Measurements from ENCODE around the gene ATP1B1. TPM values are rescaled to one million over a fixed set of nuclear protein-coding genes. Genes with fewer than 3 reads are reported as not detected.
"Not testable (repeated sequence)": the region's sequence is repeated elsewhere in the genome, so short reads cannot be mapped to it uniquely, and the experiment has no call there.

Gene ATP1B1
- total RNA-seq, 1 experiment from 2014 or later = 118 TPM

DNA sequence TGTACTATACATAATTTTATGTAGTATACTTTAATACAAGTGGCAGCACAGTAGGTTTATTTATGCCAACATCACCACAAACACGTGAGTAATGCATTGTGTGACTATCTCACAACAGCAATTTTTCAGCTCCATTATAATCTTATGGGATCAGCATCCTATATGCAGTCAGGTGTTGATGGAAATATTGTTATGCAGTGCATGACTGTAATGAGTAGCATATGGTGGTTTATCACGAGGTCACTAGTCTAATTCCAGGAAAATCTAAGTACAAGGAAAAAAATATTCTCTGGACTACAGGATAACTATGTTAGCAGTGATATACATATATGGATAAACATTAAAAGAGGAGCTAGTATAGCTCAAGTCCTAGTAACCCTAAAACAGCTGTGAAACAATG, 69.0 kb downstream of the ATP1B1 start:
- Histone ChIP-seq H3K36me3 (ENCODE audit: control insufficient read depth, insufficient read depth, low read length) (no peaks in the 10 kb centered on the region), H3K9me3 (ENCODE audit: control insufficient read depth, insufficient read depth, low read depth, low read length) (no peaks in the 10 kb centered on the region), H3K27ac (ENCODE audit: low read length) (no peak overlapping the region), H3K4me1 (ENCODE audit: control insufficient read depth, insufficient read depth, low read length) (no peaks in the 10 kb centered on the region), H3K4me3 (ENCODE audit: low read depth in 2 of 2, low read length in 2 of 2) (no peak overlapping the region), H3K27me3 (ENCODE audit: control insufficient read depth, insufficient read depth, low read length) (no peaks in the 10 kb centered on the region)
- ChIA-PET POLR2A (no interaction called here), CTCF (interaction anchor here (0.7 kb wide), 1 partner anchor 48 kb away, joined by 3 read pairs; no protein-coding TSS in a partner anchor)
- in situ Hi-C loops (cut with HindIII; ENCODE audit: low pct_unique_long_range_greater_than_20kb, low sequenced_read_pairs) = no loop called here
- intact Hi-C loops (cut with micrococcal nuclease; ENCODE audit: unreplicated experiment) = no loop called here
- DNase-seq (ENCODE audit: low read depth, low spot score) = no peak
- BruUV-seq (replicated peaks) = no TSS peak
- no peak for ATAC-seq
- TF ChIP-seq, protein P1, sequence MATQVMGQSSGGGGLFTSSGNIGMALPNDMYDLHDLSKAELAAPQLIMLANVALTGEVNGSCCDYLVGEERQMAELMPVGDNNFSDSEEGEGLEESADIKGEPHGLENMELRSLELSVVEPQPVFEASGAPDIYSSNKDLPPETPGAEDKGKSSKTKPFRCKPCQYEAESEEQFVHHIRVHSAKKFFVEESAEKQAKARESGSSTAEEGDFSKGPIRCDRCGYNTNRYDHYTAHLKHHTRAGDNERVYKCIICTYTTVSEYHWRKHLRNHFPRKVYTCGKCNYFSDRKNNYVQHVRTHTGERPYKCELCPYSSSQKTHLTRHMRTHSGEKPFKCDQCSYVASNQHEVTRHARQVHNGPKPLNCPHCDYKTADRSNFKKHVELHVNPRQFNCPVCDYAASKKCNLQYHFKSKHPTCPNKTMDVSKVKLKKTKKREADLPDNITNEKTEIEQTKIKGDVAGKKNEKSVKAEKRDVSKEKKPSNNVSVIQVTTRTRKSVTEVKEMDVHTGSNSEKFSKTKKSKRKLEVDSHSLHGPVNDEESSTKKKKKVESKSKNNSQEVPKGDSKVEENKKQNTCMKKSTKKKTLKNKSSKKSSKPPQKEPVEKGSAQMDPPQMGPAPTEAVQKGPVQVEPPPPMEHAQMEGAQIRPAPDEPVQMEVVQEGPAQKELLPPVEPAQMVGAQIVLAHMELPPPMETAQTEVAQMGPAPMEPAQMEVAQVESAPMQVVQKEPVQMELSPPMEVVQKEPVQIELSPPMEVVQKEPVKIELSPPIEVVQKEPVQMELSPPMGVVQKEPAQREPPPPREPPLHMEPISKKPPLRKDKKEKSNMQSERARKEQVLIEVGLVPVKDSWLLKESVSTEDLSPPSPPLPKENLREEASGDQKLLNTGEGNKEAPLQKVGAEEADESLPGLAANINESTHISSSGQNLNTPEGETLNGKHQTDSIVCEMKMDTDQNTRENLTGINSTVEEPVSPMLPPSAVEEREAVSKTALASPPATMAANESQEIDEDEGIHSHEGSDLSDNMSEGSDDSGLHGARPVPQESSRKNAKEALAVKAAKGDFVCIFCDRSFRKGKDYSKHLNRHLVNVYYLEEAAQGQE (IDR thresholded peaks at IDR 0.05; ENCODE audit: insufficient read depth in 1 of 2, low read depth in 2 of 2, low read length in 1 of 2) = no peak
- TF ChIP-seq SIN3A (IDR thresholded peaks at IDR 0.05; ENCODE audit: borderline replicate concordance, insufficient read depth, low read depth, low read length) (no peak), TCF7L2 (IDR thresholded peaks at IDR 0.05; ENCODE audit: low read depth, low read length) (no peak), CTCF (IDR thresholded peaks at IDR 0.05) (no peak)

DNA sequence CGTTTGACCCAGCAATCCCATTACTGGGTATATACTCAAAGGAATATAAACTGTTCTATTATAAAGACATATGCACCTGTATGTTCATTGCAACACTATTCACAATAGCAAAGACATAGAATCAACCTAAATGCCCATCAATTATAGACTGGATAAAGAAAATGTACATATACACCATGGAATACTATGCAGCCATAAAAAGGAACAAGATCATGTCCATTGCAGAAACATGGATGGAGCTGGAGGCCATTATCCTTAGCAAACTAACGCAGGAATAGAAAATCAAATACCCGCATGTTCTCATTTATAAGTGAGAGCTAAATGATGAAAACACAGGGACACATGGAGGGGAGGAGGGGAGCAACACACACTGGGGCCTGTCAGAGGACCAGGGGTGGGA, 72.9 kb downstream of the ATP1B1 start:
- H3K9me3 ChIP-seq (ENCODE audit: control insufficient read depth, insufficient read depth, low read depth, low read length); H3K4me3 ChIP-seq (ENCODE audit: low read depth in 2 of 2, low read length in 2 of 2); DNase-seq (ENCODE audit: low read depth, low spot score); H3K27me3 ChIP-seq (ENCODE audit: control insufficient read depth, insufficient read depth, low read length); H3K36me3 ChIP-seq (ENCODE audit: control insufficient read depth, insufficient read depth, low read length); in situ Hi-C loops (cut with HindIII; ENCODE audit: low pct_unique_long_range_greater_than_20kb, low sequenced_read_pairs); CTCF ChIA-PET; POLR2A ChIA-PET; H3K4me1 ChIP-seq (ENCODE audit: control insufficient read depth, insufficient read depth, low read length); ATAC-seq; H3K27ac ChIP-seq (ENCODE audit: low read length); BruUV-seq (replicated peaks); intact Hi-C loops (cut with micrococcal nuclease; ENCODE audit: unreplicated experiment): not testable (repeated sequence)

- Histone ChIP-seq H3K27me3 (ENCODE audit: control insufficient read depth, insufficient read depth, low read length) (no peaks in the 10 kb centered on the region), H3K9me3 (ENCODE audit: control insufficient read depth, insufficient read depth, low read depth, low read length) (no peaks in the 10 kb centered on the region), H3K4me3 (ENCODE audit: low read depth in 2 of 2, low read length in 2 of 2) (no peak overlapping the region), H3K27ac (ENCODE audit: low read length) (no peak overlapping the region), H3K36me3 (ENCODE audit: control insufficient read depth, insufficient read depth, low read length) (no peaks in the 10 kb centered on the region), H3K4me1 (ENCODE audit: control insufficient read depth, insufficient read depth, low read length) (no peaks in the 10 kb centered on the region)
- intact Hi-C loops (cut with micrococcal nuclease; ENCODE audit: unreplicated experiment) = no loop called here
- no peak for DNase-seq (ENCODE audit: low read depth, low spot score)
- TF ChIP-seq POLR2AphosphoS5 (IDR thresholded peaks at IDR 0.05; ENCODE audit: low read depth, low read length) = no peak
- TF ChIP-seq CTCF (IDR thresholded peaks at IDR 0.05) = no peak
- TF ChIP-seq, protein P1 (IDR thresholded peaks at IDR 0.05; ENCODE audit: insufficient read depth in 1 of 2, low read depth in 2 of 2, low read length in 1 of 2) = no peak
- TF ChIP-seq SIN3A (IDR thresholded peaks at IDR 0.05; ENCODE audit: borderline replicate concordance, insufficient read depth, low read depth, low read length) = no peak
- TF ChIP-seq TCF7L2 (IDR thresholded peaks at IDR 0.05; ENCODE audit: low read depth, low read length) = no peak
- no TSS peak for BruUV-seq (replicated peaks)
- in situ Hi-C loops (cut with HindIII; ENCODE audit: low pct_unique_long_range_greater_than_20kb, low sequenced_read_pairs) = no loop called here
- POLR2A ChIA-PET = interaction anchor here (0.7 kb wide), 1 partner anchor 31 kb away, joined by 6 read pairs; no protein-coding TSS in a partner anchor
- ATAC-seq = no peak
- CTCF ChIA-PET = no interaction called here
Measured at GRCh38 chr1:169180174-169180573, 73.7 kb downstream of the ATP1B1 start.
